Measurements from ENCODE around the gene P3H3. TPM values are rescaled to one million over a fixed set of nuclear protein-coding genes. Genes with fewer than 3 reads are reported as not detected.

Gene P3H3
- total RNA-seq: 81.9 and 98.6 TPM in 2 replicates

DNA sequence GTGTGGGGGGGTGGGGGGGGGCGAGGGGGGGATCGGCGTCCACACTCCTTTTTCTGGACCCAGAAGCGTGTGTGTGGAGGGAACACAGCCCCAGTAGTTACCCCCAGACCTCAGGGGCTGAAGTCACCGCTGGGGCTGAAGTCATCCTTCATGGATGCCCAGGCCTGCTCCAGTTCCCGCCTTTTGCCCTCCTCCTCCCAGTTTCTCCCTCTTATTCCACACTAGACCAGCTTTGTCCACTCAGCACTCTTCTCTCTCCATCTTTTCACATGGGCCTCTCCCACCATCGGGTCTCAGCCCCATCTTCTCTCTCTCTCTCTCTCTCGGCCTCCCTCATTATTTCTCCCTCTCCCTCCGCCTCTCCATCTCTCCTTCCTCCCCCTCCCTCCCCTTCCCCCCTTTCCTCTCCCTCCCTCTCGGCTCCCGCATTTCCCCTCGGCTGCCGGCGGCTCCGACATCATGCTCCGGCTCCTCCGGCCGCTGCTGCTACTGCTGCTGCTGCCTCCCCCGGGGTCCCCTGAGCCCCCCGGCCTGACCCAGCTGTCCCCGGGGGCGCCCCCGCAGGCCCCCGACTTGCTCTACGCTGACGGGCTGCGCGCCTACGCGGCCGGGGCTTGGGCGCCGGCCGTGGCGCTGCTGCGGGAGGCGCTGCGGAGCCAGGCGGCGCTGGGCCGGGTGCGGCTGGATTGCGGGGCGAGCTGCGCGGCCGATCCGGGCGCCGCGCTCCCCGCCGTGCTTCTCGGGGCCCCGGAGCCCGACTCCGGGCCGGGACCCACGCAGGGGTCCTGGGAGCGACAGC lies at the start of gene P3H3:
TSS of gene P3H3 (plus strand) at position 426 of the 799 bp plus-strand sequence. CDS start at position 460, 34 bp downstream.

DNA sequence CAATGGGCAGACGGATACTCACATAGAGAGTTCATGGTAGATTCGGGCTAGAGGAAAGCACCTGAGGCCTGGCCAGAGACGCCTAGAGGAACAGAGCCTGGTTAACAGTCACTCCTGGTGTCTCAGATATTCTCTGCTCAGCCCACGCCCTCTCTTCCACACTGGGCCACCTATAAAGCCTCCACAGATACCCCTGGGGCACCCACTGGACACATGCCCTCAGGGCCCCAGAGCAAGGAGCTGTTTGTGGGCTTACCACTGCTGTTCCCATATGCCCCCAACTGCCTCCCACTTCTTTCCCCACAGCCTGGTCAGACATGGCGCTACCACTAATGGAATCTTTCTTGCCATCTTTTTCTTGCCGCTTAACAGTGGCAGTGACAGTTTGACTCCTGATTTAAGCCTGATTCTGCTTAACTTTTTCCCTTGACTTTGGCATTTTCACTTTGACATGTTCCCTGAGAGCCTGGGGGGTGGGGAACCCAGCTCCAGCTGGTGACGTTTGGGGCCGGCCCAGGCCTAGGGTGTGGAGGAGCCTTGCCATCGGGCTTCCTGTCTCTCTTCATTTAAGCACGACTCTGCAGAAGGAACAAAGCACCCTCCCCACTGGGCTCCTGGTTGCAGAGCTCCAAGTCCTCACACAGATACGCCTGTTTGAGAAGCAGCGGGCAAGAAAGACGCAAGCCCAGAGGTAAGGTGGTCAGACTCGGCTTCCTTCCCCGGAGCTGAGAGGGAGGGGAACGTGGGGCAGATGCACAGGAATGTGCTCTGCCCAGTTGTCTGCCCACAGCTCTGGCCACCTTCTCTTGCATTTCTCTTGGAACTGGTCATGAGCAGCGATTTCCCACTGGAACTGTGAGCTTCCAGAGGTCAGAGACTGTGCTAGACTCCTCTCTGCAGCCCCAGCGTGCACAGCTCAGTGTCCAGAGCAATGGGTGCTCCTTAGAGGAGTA lies 39.0 kb upstream of the P3H3 start, which contains the start of gene CD4:
TSS of gene CD4 (plus strand) at position 557 of the 953 bp plus-strand sequence. CDS start 10,611 bp downstream, outside the sequence.

GRCh38 chr12:6821591-6822425 lies 6.4 kb upstream of the P3H3 start, which contains the start of gene GPR162:
Gene GPR162 (plus strand): TSS chr12:6821821. CDS start chr12:6823899, 2,078 bp downstream.

DNA sequence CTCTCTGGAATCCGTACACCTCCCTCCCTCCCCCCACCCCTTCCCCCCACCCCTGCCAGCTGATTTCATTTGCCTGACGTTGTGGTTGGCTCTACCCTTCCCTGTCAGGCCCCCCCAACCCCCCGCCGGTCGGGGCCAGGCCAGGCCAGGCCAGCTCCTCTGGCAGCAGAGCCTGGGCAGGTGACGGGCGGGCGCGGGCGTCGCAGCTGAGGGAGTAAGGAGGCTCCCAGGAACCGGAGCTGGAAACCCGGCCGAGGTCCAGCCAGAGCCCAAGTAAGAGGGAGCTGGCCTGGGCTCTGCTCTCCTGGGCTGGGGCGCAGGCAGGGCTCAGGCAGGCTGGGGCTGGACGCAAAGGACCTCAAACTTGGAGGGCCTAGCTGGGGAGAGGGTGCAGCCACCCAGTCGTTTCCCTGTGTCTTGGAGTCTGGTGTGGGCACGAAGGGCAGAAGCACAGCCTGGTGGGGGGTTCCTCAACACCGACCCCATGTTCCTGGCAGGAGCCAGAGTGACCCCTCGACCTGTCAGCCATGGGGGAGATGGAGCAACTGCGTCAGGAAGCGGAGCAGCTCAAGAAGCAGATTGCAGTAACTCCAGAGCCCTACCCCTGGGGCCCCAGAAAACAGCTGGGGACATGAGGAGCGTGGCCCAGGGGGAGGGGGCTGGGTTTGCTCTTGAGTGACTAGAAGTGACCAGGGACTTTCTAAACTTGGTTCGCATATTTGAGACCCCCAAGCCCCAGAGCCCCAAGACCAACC lies 12.7 kb downstream of the P3H3 start, which contains the start of gene GNB3:
TSS of gene GNB3 (plus strand) at position 165 of the 755 bp plus-strand sequence. CDS start at position 528, 363 bp downstream.

DNA sequence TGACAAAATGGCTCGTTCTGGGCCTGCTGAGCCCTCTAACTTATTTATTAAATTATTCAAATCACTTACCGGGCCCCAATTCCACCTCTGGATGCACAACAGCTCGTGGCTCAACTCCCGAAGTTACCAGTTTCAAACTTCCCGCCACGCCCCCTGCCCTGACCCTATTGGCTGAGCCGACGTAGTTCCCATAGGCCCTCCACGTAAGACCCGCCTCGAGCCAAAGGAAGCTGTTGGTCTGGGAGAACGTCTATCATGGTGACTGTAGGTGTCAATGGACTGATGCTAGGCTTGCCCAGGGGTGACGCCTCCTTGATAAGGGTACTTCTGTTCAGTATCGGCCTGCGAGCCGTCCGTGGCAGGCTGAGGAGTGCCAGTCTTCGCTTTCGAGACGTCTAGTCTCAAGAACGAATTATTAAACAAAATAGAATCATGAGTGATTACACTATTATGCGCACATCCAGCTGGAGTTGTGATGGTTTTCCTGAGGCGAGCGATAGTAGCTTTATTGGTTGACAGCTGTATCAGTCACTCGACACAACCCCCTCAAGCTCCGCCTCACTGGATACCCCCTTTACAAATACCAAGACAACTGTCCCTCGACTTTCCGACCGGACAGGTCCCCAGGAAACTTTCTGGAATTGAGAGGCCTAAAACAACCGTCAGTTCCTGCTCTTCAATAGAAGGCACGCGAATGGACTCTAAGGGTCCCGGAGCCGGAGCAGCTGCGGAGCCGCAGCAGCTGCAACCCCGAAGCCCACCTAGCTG lies 23.1 kb downstream of the P3H3 start, which contains the start of gene CDCA3:
TSS of gene CDCA3 (minus strand) at position 134 of the 768 bp plus-strand sequence. CDS start 334 bp downstream, outside the sequence.

DNA sequence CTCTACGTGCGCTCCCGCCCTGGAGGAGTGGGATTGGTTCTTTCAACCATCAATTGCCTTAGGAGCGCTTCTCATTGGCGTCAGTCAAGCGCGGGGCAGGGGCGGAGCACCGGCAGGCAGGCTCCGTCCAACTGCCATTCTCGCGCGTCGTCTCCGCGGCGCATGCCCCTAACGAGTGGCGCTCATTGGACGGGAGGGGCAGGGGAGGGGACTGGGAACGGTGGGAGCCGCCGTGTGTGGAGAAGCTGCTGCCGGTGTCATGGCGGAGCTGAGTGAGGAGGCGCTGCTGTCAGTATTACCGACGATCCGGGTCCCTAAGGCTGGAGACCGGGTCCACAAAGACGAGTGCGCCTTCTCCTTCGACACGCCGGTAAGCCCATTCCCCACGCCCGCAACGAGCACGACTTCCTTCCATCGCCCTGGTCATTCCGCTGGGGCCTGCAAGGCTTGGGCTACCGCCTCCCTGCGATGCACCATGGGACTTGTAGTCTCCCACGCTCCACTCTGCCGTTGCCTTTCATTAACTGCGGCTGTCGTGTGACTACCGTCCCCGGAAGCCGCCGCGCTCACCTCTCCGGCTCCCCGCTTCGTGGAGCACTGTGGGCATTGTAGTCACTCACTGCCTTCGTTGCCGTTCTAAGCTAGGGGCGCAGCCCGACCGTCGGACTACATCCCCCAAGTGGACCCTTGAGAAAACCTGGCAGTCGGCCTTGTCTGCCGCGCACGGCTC lies 23.9 kb downstream of the P3H3 start, which contains the start of gene USP5:
TSS of gene USP5 (plus strand) at position 230 of the 730 bp plus-strand sequence. CDS start at position 260, 30 bp downstream.

GRCh38 chr12:6867413-6868210 lies 39.4 kb downstream of the P3H3 start, which contains the start of gene TPI1:
Gene TPI1 (plus strand): TSS chr12:6867531. CDS start chr12:6867567, 36 bp downstream.

DNA sequence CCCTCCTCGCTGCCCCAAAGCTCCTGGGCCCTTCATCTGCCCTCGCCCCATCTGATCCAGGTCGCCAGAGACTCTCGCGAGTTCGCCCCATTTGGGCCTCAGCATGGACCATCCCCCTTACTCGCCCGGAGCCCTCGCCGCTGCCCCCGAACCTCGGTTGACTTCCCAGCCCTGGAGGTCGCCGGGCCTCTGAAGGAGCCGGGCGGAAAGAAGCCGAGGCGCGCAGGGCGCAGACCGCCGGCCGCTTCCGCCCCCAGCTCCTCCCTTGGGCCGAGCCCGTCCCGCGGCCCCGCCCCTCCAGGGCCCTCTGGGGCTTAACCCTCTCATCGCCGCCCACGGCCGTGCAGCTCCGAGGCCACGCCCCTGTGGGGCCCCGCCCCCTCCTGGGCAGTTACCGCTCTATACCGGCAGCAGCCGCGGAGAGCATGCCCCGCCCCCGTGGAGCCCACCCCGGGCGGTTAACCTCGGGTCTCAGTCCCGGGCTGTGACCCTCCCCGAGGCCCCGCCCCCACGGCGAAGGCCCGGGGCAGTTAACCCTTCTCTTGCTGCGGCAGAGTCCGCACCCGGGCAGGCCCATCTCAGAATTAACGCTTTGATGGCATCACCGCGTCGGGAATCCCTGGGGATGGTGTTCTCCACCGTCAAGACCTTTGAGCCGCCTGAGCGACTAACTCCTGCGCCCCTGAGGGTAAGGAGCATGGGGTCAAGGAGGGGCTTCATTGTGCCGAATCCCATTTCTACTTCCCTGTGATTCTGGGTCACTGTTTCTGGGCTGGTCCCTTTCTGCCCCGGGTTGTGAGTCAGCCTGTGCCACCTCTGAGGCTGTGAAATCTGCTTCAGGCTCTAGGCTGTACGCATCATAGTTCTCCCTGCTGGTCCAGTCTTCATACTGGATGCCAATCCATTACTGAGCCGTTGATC lies 45.1 kb downstream of the P3H3 start, which contains the start of gene SPSB2:
TSS of gene SPSB2 (minus strand) at position 210 of the 921 bp plus-strand sequence. CDS start 402 bp downstream, outside the sequence.

Other genes starting within 250 kb of the P3H3 start
- gene CHD4, start 221.0 kb upstream of the P3H3 start, total RNA-seq: 143 and 200 TPM in 2 replicates
- gene LPAR5, start 192.4 kb upstream of the P3H3 start, total RNA-seq: not detected in 2 replicates
- 0.32 and 0.46 TPM in 2 replicates for gene ACRBP, start 181.0 kb upstream of the P3H3 start, total RNA-seq
- gene ING4, start 165.3 kb upstream of the P3H3 start, total RNA-seq: 36.7 and 52.1 TPM in 2 replicates
- 7.1 and 8.8 TPM in 2 replicates for gene ZNF384, start 139.0 kb upstream of the P3H3 start, total RNA-seq
- gene PIANP, start 127.6 kb upstream of the P3H3 start, total RNA-seq: under 0.01 TPM in 1 of 2 replicates, not detected in the other
- 32.2 and 33.4 TPM in 2 replicates for gene COPS7A, start 104.4 kb upstream of the P3H3 start, total RNA-seq
- gene MLF2, start 75.3 kb upstream of the P3H3 start, total RNA-seq: 89.3 and 94.7 TPM in 2 replicates
- gene PTMS, start 62.0 kb upstream of the P3H3 start, total RNA-seq: 39.4 and 54.6 TPM in 2 replicates
- under 0.01 and 0.15 TPM in 2 replicates for gene LAG3, start 55.9 kb upstream of the P3H3 start, total RNA-seq
- gene CD4, start 38.9 kb upstream of the P3H3 start, total RNA-seq: not detected in 2 replicates
- gene GPR162, start 6.6 kb upstream of the P3H3 start, total RNA-seq: 9.4 and 9.7 TPM in 2 replicates
- gene GNB3, start 12.5 kb downstream of the P3H3 start, total RNA-seq: 0.65 and 1.4 TPM in 2 replicates
- 12.7 and 13.2 TPM in 2 replicates for gene CDCA3, start 22.9 kb downstream of the P3H3 start, total RNA-seq
- 84.5 and 88.4 TPM in 2 replicates for gene USP5, start 23.7 kb downstream of the P3H3 start, total RNA-seq
- 1,011 and 1,271 TPM in 2 replicates for gene TPI1, start 39.1 kb downstream of the P3H3 start, total RNA-seq
- 3.2 and 4.1 TPM in 2 replicates for gene SPSB2, start 44.9 kb downstream of the P3H3 start, total RNA-seq
- 4.2 and 9.1 TPM in 2 replicates for gene LRRC23, start 76.4 kb downstream of the P3H3 start, total RNA-seq
- 8.1 and 8.7 TPM in 2 replicates for gene ENO2, start 86.2 kb downstream of the P3H3 start, total RNA-seq
- 9.1 and 16.6 TPM in 2 replicates for gene ATN1, start 99.6 kb downstream of the P3H3 start, total RNA-seq
- gene RNU7-1, start 115.4 kb downstream of the P3H3 start, total RNA-seq: not detected in 2 replicates
- 137 and 143 TPM in 2 replicates for gene C12orf57, start 115.6 kb downstream of the P3H3 start, total RNA-seq
- gene PTPN6, start 122.9 kb downstream of the P3H3 start, total RNA-seq: under 0.01 and 0.15 TPM in 2 replicates
- gene PHB2, start 142.3 kb downstream of the P3H3 start, total RNA-seq: 185 and 231 TPM in 2 replicates
- 79.3 and 94.4 TPM in 2 replicates for gene EMG1, start 142.5 kb downstream of the P3H3 start, total RNA-seq
- 4.9 and 8.4 TPM in 2 replicates for gene LPCAT3, start 190.1 kb downstream of the P3H3 start, total RNA-seq
- gene C1S, start 232.3 kb downstream of the P3H3 start, total RNA-seq: 1.9 and 5.8 TPM in 2 replicates